ENCODE data around the gene ALPI.
"Not testable (repeated sequence)": the region's sequence is repeated elsewhere in the genome, so short reads cannot be mapped to it uniquely, and the experiment has no call there.

Gene ALPI

GRCh38 chr2:232455426-232456255 lies at the start of gene ALPI:
TSS of gene ALPI (plus strand) at chr2:232456153. CDS start at chr2:232456200, 47 bp downstream.
- DNase-seq (ENCODE audit: insufficient read length, low spot score) (no peak), FAIRE-seq (no peak)

DNA sequence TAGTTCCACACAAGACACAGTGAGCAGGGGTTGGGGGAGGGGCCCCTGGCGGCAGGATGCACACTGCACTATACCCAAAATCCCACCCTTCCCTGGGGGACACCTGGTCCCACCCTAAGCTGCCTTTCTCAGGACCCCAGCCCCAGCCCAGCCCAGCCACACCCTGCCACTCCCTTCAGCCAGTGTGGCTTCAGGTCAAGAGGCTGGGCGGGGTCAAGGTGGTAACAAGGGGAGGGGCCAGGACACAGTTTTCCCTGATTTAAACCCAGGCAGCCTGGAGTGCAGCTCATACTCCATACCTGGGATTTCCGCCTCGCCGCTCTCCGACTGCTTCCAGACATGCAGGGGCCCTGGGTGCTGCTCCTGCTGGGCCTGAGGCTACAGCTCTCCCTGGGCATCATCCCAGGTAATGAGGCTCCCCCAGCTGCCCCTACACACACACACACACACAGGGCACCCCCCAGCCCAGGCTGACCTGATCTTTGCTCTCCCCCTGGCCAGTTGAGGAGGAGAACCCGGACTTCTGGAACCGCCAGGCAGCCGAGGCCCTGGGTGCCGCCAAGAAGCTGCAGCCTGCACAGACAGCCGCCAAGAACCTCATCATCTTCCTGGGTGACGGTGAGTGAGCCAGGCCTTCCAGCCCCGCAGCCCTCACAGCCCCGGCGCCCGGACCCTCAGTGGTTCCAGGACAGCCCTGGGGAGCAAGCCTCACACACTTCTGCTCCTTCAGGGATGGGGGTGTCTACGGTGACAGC lies 49.2 kb upstream of the ALPI start, which contains the start of gene ALPG:
ALPG (plus strand) TSS at position 289 of the 755 bp plus-strand sequence; CDS start at position 340, 51 bp downstream.
- FAIRE-seq: no peak

DNA sequence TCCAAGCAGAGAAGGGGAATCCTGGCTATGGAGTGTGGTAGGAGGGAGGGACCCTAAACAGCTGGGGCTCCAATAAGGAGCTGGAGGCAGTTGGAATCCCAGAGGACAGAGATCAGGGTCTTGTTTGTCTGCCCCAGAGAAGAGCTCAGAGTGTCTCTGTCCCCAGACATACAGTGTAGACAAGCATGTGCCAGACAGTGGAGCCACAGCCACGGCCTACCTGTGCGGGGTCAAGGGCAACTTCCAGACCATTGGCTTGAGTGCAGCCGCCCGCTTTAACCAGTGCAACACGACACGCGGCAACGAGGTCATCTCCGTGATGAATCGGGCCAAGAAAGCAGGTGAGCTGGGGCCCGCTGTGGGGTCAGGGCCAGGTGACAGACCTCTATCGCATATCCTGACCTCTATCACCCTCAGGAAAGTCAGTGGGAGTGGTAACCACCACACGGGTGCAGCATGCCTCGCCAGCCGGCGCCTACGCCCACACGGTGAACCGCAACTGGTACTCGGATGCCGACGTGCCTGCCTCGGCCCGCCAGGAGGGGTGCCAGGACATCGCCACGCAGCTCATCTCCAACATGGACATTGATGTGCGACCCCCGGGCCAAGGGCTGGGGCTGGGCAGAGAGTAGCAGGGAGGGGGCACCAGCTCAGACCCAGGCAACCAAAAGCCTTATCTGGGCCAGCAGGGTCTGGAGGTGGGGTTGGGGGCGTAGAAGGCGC lies 48.4 kb upstream of the ALPI start:
- not testable (repeated sequence) for DNase-seq (ENCODE audit: insufficient read length, low spot score); FAIRE-seq

More for the DNA sequence above, 49.2 kb upstream of the ALPI start, which contains the start of gene ALPG:
- no peak for DNase-seq (ENCODE audit: insufficient read length, low spot score)

- peak; percentile 49 for FAIRE-seq
- DNase-seq (ENCODE audit: insufficient read length, low spot score): not testable (repeated sequence)
Observed at GRCh38 chr2:232408269-232408668, 47.7 kb upstream of the ALPI start.

GRCh38 chr2:232409617-232410016 lies 46.3 kb upstream of the ALPI start:
- DNase-seq (ENCODE audit: insufficient read length, low spot score): not testable (repeated sequence)
- peak; percentile 77 for FAIRE-seq

GRCh38 chr2:232410238-232410900 lies 45.6 kb upstream of the ALPI start:
- FAIRE-seq: no peak

DNA sequence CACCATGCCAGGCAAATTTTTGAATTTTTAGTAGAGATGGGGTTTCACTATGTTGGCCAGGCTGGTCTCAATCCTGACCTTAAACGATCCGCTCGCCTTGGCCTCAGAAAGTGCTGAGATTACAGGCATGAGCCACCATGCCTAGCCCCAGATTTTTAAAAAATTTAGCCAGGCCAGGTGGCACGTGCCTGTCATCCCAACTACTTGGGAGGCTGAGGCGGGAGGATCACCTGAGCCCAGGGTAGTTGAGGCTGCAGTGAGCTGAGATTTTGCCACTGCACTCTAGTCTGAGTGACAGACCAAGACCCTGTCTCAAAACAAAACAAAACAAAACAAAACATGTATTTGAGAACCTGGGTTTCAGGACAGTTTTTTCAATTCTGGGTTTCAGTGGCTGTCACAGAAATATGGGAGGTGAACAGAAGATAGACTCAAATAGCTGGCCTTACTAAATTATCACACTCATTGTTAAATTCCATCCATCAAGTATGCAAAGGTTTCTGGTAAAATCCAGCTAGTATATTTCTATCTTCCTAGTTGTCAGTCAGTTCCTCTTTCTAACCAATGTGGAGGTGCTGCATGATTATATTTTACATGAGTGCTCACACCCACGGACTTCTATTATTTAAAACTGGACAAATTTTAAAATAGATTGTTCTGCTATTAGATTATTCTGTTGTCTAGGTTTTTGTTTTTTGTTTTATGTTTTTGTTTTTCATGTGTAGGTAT lies 43.9 kb upstream of the ALPI start:
- FAIRE-seq (no peak), DNase-seq (ENCODE audit: insufficient read length, low spot score) (no peak)

More at GRCh38 chr2:232410238-232410900, 45.6 kb upstream of the ALPI start:
- DNase-seq (ENCODE audit: insufficient read length, low spot score): no peak

GRCh38 chr2:232412986-232413385 lies 43.0 kb upstream of the ALPI start:
- FAIRE-seq: no peak

GRCh38 chr2:232415138-232415690 lies 40.7 kb upstream of the ALPI start:
- FAIRE-seq (no peak), DNase-seq (ENCODE audit: insufficient read length, low spot score) (no peak)

More at GRCh38 chr2:232412986-232413385, 43.0 kb upstream of the ALPI start:
- no peak for DNase-seq (ENCODE audit: insufficient read length, low spot score)

DNA sequence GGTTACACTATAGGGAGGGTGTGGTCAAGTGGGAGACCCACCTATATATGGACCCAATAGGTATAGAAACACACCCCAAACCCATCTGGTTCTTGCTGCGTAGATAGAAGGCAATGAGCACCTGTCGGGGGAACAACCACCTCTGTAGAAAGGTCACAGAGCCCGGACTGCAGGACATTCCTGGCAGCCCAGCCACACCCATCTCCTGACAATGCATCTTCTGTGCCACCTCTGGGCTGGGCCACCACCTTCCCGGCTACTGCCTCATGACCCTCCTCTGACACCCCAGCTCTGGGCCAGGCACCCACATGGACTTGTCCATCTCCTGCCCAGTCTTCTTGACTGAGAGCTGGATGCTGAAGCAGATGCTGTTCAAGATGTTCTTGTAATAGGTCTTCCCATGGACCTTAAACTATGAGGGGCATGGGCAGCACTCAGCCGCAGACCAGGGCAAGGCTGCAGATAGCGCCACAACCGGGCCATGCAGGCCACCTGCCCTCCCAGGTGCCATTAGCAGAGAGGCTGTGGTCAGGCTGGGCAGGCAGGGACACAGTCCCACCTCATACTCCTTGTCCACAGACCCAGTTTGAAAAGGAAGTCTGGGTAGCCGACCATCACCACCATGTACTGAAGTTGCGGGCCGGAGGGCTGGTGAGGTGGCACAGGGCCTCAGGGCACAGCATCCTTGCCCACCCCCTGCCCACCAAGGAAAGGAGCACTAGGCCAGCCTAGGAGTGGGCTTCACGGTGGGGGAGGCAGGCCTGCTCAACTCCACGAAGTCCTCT lies 40.0 kb upstream of the ALPI start:
- FAIRE-seq (no peak), DNase-seq (ENCODE audit: insufficient read length, low spot score) (no peak)

GRCh38 chr2:232416521-232417470 lies 39.2 kb upstream of the ALPI start:
- FAIRE-seq: no peak
- no peak for DNase-seq (ENCODE audit: insufficient read length, low spot score)

GRCh38 chr2:232417489-232417888 lies 38.5 kb upstream of the ALPI start:
- FAIRE-seq (no peak), DNase-seq (ENCODE audit: insufficient read length, low spot score) (no peak)

- FAIRE-seq (no peak), DNase-seq (ENCODE audit: insufficient read length, low spot score) (no peak)
Observed at GRCh38 chr2:232418056-232418455, 37.9 kb upstream of the ALPI start.

- FAIRE-seq (no peak), DNase-seq (ENCODE audit: insufficient read length, low spot score) (peak; percentile 36)
Observed at GRCh38 chr2:232418466-232419244, 37.3 kb upstream of the ALPI start.

DNA sequence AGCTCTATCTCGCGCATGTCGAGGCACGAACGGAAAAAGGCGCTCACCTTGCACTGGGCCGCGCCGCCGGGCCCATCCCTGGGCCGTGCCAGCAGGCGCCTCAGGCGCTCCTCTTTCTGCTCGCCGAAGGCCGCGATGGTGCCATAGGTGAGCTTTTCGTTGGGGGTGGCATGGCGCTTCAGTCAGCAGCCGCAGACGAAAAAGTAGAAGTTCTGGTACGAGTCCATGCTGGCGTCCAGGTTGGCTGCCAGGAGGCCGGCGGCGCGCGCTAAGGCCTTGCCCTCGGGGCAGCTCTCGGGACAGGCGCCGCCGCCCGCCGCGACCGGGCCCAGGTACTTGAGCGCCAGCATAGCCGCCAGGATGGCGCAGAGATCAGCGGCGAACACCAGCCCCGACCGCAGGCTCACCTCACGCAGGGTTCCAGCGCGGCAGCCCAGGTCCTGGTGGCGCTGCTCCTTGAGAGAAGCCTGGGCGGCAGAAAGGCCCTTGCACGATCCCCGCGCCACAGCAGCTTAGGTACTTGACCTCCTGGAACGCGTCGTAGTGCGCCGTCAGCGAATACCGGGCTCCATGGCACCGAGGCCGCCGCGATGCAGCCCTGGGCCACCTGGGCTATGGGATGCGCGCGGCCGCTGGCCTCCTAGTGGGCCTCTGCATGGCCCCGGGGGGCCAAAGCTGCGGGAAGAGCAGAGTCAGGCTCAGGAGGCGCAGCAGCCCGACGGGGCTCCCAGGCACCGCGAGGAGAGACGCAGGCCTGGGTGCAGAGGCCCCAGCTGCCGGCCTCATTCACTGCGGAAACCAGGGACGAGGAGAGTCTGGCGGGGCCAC lies 36.5 kb upstream of the ALPI start:
- FAIRE-seq (no peak), DNase-seq (ENCODE audit: insufficient read length, low spot score) (no peak)

GRCh38 chr2:232420073-232420454 lies 35.9 kb upstream of the ALPI start:
- FAIRE-seq (no peak), DNase-seq (ENCODE audit: insufficient read length, low spot score) (no peak)

Data from HTR-8/SVneo (cell line).